Endothelial cell of umbilical vein (primary cell): Measurements from ENCODE around the gene MSMB.
A peak's percentile ranks its signal among the peaks of the same experiment; 100 is the strongest.

ENCODE experiments used
- EZH2 ChIP-seq: IDR thresholded peaks from 2 replicates; pipeline ENCODE4 v1.6.1; 2012; ENCODE audit warnings: borderline replicate concordance, low read depth, mild to moderate bottlenecking, moderate library complexity, low read length, inconsistent platforms; ENCODE audit not compliant: severe bottlenecking
- FOS ChIP-seq: IDR thresholded peaks from 2 replicates; pipeline ENCODE4 v1.6.1; 2011; ENCODE audit warnings: mild to moderate bottlenecking, low read length, moderate library complexity, borderline replicate concordance; ENCODE audit not compliant: insufficient read depth
- JUN ChIP-seq: IDR thresholded peaks from 2 replicates; pipeline ENCODE4 v1.6.1; 2011; ENCODE audit warnings: borderline replicate concordance, low read depth; ENCODE audit not compliant: insufficient read length, insufficient read depth
- MYC ChIP-seq: IDR thresholded peaks from one replicate; pipeline ENCODE4 v1.6.1; 2011; ENCODE audit warnings: mild to moderate bottlenecking, low read depth, low read length
- POLR2A ChIP-seq: IDR thresholded peaks from 2 replicates; pipeline ENCODE4 v1.6.1; 2012; ENCODE audit warnings: low read depth, mild to moderate bottlenecking, control low read depth, low read length
- POLR2AphosphoS5 ChIP-seq: IDR thresholded peaks from 2 replicates; pipeline ENCODE4 v1.6.1; 2012; ENCODE audit warnings: low read depth, mild to moderate bottlenecking, control low read depth, low read length, moderate library complexity; ENCODE audit not compliant: insufficient read depth
- TF ChIP-seq, protein P1 (sequence below), 2 donors: IDR thresholded peaks; 1 replicate in 1 of 2; 2 replicates in 1 of 2; pipeline ENCODE4 v1.5.1; 2011; ENCODE audit warnings: low read length in 2 of 2, mild to moderate bottlenecking in 2 of 2, moderate library complexity in 2 of 2, control low read depth in 1 of 2, inconsistent platforms in 1 of 2, low read depth in 1 of 2; ENCODE audit not compliant: insufficient read depth in 1 of 2; ENCODE audit errors: extremely low read depth in 1 of 2
- TF ChIP-seq, protein P2 (sequence below): IDR thresholded peaks from 2 replicates; pipeline ENCODE4 v1.6.1; 2011; ENCODE audit not compliant: insufficient read depth, insufficient read length

DNA sequence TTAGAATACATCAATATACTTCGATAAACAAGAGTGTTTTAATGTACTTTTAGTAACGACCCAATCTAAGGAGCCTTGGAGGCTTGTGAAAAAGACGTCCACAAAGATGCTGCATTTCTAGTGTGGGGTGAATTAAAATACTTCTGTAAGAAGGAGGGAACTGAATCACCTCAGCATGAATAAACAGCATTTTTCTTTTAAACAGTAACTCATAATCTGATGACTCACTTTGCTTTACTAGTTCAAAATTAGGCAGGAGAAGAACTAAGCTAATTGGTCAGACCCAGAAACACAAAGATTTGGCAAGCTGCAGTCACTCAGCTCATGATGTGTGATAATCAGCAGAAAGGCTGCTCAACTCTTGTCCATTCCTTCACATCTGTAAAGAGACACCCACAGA lies 39.9 kb downstream of the MSMB start:
- TF ChIP-seq EZH2 (no peak), POLR2A (no peak), POLR2AphosphoS5 (no peak), JUN (no peak), FOS (peak; percentile 43), MYC (no peak)
- TF ChIP-seq, protein P1, sequence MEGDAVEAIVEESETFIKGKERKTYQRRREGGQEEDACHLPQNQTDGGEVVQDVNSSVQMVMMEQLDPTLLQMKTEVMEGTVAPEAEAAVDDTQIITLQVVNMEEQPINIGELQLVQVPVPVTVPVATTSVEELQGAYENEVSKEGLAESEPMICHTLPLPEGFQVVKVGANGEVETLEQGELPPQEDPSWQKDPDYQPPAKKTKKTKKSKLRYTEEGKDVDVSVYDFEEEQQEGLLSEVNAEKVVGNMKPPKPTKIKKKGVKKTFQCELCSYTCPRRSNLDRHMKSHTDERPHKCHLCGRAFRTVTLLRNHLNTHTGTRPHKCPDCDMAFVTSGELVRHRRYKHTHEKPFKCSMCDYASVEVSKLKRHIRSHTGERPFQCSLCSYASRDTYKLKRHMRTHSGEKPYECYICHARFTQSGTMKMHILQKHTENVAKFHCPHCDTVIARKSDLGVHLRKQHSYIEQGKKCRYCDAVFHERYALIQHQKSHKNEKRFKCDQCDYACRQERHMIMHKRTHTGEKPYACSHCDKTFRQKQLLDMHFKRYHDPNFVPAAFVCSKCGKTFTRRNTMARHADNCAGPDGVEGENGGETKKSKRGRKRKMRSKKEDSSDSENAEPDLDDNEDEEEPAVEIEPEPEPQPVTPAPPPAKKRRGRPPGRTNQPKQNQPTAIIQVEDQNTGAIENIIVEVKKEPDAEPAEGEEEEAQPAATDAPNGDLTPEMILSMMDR (IDR thresholded peaks at IDR 0.05; ENCODE audit: extremely low read depth in 1 of 2, insufficient read depth in 1 of 2, low read depth in 1 of 2, low read length in 2 of 2): no peak
- TF ChIP-seq, protein P2, sequence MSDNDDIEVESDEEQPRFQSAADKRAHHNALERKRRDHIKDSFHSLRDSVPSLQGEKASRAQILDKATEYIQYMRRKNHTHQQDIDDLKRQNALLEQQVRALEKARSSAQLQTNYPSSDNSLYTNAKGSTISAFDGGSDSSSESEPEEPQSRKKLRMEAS: no peak
